NK-92 (cell line): Measurements from ENCODE around the gene LEMD1.
"Not testable (repeated sequence)": the region's sequence is repeated elsewhere in the genome, so short reads cannot be mapped to it uniquely, and the experiment has no call there.

ENCODE experiments used
- DNase-seq: peaks from one replicate; lab custom pipeline; 2025; ENCODE audit not compliant: unreplicated experiment; lab: John Stamatoyannopoulos, UW

Gene LEMD1

DNA sequence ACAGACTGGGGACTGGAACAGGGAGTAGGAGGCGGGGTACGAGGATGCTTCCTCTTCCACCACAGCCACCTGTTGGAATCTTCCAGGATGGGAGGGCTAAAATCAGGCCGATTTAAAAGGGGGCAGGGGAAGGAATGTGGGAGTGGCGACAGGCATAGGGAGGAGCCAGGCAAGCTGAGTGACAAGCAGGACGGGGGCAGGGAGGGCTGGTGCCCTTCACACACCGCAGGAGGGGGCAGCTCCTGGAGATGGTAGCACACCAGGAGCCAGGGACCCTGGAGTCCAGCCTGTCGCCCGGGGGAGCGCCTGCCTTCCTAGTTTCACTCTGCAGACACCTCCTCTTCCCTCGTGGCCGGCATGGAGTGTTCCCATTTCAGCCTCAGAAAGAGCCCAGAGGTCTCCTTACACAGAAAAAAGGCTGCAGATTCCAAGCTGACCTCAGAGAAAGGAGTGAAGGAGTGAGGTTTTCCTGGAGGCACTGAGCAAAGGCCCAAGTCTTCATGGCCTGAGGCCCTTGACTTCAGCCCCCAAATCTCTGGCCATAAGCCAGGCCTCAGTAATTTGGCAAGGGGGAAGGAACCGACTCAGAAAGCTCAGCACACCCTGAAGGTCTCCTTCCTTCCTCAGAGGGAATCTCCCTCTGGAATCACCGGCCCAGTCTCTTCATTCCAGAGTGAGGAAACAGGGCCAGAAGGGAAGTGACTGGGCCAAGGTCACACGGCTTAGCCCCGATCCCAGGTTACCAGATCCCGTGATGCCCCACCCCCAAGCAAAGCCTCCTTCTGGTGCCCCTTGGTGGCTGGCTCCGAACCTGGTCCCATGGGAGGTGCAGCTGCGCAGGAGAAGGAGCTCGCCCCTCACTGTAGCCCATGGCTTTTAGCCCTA lies 25.8 kb upstream of the LEMD1 start:
- DNase-seq: no peak

DNA sequence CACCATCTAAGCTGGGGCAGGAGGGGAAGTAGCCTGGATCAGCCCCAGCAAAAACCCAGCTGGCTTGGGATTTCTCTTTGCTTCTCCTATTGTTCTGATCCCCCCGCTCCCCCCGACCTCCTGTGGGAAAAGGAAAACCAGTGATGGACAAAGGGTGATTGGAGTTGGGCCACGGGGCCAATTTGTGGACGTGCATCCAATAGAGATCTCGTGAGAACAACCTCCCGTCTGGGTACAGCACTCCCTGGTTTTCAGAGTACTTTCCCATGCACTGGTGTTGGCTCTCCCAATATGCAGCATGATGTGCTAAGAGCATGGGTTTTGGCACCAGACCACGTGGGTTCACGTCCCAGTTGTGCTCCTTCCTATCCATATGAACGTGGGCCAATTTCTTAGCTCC lies 25.0 kb upstream of the LEMD1 start:
- no peak for DNase-seq

- no peak for DNase-seq
Observed at GRCh38 chr1:205445646-205445935, 23.7 kb upstream of the LEMD1 start.

DNA sequence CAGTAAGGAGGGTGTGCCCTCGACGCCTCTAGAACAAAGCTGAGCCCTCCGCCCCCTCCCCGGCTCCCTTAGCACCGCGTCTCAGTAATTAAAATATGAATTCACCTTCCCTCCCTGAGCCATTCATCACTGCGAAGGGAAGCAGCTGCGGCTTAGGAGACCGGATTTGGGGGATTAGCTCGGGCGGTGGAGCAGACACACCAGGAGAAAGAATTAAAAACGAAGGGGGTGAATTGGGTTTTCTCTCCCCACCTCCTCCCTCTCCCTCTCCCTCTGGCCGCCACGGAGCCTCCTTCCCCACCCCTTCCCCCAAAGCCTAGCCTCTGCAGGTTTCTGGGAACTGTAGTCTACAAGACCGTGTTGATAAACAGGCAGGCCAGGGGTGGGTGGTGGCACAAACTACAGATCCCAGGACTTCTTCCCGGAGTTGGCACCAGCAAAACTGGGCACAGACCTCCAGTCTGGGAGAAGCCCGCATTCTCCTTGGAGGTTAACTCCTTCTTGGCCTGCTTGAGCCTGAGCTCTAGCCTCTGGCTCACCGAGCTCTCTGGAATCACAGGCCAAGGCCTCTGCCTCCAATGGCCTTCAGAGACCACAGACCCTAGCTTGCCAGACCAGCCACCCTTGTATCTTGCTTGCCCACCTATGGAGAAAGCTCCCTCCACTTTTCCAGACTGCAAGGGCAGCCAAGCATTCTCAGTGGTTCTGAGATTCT lies 23.2 kb upstream of the LEMD1 start:
- no peak for DNase-seq

GRCh38 chr1:205444300-205444930 lies 22.6 kb upstream of the LEMD1 start:
- DNase-seq: no peak

DNA sequence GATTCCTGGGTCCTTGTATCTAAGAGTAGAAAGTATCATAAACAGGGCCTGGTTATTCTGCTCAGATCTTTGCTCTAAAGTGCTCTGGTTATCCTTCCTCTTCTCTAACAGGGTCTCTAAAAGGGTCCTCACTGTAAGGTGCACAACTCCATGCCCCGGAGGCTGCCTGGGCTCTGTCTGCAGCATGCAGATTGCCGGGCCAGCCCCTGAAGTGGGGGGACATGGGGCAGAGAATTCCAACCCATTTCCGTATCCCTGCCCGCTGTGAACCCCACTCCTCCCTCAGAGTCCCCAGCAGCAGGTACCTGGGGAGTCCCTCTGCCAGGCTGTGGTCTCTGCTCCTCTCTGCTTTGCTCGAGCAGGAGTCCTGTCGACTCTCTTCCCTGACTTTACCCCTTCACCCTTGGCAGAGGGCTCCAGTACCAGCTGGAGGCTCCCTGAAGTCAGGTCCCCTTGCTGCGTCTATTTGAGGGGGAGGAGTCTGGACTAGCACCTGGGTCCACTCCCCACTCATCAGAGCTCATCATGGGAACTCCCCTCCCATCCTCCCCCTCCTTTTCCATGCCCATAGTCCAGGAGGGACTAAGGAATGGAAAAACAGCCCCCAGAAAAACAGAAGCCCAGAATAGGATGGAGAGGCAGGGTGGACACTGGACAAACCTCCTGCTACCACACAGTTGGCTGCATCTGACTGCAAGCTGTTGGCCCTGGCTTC lies 21.9 kb upstream of the LEMD1 start:
- DNase-seq: no peak

DNA sequence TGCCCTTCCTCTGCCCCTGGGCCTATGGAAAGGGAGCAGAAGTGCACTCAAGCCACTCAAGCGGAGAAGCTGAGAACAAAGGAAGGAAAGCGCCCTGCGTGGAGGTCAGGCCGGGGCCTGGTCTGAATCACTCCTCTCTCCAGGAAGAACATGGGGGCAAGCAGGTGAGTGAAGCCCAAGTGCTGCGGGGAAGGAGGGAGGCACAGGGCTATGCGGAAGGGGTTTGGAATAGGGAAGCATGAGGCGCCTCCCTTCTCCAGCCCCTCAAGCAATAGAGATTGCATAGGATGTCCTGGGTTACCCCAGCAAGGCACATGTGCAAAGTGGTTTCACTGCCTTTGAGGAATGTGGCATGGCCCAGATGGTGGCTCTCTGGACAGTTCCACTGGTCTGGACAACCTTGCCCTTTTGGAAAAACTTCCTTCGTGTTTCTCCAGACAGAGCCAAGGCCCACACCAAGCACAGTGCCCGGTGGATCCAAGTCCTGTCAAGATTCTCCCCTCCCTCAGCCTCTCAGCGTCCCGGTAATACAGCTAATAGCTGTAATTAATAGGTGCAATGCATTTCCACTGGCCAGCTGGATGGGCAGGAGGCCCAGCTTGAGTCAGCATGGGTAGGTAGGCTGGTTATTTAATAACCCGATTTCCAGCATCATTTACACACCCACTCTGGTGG lies 20.3 kb upstream of the LEMD1 start:
- no peak for DNase-seq

GRCh38 chr1:205441716-205442050 lies 19.8 kb upstream of the LEMD1 start:
- DNase-seq: no peak

DNA sequence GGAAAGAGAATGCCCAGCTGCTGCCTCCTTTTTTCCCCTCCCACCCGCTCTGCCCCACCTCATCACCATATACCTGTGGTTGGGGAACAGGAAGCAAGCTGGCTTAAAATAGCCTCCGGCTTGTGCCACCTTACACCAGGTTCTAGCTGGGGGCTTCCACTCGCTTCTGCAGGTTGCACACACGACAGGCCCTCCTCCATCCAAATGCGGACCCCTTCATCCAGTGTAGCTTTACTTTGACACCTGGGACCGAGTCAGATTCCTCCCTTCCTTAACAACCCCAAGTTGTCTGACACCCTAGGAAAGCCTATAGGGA lies 19.4 kb upstream of the LEMD1 start:
- DNase-seq: no peak

GRCh38 chr1:205440476-205441317 lies 18.8 kb upstream of the LEMD1 start:
- no peak for DNase-seq

GRCh38 chr1:205440121-205440475 lies 18.2 kb upstream of the LEMD1 start:
- no peak for DNase-seq

DNA sequence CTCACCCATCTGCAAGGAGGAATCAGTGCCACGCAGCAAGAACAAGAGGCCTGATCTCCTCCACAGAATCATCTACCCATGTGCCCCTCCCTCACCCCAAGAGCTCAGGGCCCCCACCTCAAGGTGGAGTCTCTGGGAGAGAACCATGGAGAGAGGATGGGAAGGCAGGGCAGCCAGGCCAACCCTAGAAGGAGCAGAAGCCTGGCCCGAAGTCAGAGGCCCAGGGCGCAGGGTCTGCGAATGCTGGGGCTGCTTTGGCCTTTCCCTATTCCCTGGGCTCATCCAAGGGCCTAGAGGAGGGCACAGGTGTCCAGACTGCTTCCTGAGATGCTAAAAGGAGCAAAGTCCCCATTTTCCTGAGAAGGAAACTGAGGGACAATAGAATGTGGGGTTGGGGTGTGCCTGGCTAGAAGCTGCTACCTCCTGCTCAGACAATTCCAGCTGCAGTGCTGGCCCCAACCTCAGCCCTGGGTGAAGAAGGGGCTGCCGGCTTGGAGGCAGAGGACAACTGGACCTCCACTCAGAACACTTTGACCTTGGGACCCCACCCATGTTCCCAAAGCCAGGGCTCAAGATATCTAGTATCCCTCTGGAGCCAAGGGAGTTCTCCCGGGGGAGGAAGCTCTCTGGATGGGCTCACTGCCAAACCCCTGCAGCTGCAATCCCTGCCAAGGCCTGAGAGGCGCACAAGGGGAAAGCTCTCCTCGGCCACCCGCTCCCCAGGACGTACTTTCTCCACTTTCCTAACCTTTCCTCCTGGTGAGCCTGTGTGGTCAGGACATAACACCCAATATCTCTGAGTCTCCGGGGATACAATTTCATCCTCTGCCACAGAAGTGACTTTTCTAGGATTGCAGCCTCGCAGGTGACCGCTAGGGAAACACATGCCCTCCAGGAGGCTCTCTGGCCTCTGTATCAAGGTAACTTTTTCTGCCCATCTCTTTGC lies 16.6 kb upstream of the LEMD1 start:
- no peak for DNase-seq

- no peak for DNase-seq
Observed at GRCh38 chr1:205437570-205437969, 15.7 kb upstream of the LEMD1 start.

GRCh38 chr1:205436776-205437410 lies 15.0 kb upstream of the LEMD1 start:
- no peak for DNase-seq

DNA sequence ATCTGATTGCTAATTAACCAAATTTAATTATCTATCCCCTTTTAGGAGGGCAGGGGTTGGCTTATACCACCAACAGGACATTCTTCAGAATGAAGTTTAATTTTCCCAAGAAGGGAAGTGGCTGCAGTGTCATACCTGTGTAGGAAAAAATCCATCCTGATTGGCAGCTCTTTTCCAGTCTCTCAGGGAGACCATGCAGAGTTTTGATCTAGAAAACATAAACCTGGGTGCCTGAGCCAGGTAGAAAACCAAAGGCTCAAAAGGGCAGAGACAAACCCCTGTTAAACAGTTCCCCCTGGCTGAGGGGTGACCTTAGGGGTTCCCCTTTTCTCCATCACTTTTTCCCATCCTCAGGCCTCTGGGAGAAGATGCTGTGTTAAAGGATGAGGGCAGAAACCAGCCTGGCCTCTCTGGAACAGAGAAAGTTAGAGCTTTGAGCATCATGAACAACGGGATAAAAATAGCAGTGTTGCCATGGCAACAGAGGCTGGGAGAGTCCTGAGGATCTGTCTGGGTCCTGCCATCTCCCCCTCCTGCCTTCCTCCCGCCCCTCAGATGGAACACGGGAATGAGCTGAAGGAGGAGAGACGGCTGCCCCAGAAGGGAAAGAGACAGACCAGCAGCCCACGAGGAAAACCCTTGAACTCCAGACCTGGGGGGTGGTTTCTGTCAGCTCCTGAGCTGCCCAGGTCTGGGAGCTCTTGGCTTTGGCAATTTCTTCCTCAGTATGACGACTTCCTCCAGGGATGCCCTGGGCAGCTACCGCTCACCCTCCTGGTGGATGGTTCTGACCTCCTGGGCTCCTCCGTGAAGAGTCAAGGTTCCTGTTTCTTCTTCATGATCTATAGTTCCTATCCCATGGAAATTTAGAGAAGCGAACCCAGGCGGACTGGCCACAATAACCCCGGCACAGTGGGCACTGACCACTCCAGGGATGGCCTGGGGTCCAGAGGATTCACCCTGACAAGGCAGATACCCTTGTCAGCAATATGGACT lies 14.0 kb upstream of the LEMD1 start:
- DNase-seq: no peak

DNA sequence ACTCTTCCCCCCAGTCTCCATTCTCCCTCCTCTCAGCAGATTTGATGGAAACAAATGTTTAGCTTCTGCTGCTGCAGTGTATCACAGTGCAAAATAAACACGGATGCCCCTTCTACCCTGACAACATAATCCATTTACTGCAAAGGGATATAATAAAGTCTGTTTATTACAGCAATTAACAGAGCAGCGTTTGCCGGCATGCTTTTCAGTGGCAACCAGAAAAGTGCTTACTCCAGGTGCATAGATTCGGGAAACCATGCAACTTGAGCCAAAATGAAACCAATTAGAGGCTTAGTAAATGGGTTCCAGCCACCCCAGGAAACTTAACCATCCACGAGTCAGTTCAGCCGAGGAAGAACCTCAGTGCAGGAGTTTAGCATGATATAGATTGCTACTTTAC lies 12.9 kb upstream of the LEMD1 start:
- DNase-seq: no peak

- DNase-seq: not testable (repeated sequence)
Observed at GRCh38 chr1:205432692-205433091, 10.8 kb upstream of the LEMD1 start.

GRCh38 chr1:205432116-205432515 lies 10.3 kb upstream of the LEMD1 start:
- DNase-seq: no peak
